ENCODE measurements around the gene SOST.

SOST gene

DNA sequence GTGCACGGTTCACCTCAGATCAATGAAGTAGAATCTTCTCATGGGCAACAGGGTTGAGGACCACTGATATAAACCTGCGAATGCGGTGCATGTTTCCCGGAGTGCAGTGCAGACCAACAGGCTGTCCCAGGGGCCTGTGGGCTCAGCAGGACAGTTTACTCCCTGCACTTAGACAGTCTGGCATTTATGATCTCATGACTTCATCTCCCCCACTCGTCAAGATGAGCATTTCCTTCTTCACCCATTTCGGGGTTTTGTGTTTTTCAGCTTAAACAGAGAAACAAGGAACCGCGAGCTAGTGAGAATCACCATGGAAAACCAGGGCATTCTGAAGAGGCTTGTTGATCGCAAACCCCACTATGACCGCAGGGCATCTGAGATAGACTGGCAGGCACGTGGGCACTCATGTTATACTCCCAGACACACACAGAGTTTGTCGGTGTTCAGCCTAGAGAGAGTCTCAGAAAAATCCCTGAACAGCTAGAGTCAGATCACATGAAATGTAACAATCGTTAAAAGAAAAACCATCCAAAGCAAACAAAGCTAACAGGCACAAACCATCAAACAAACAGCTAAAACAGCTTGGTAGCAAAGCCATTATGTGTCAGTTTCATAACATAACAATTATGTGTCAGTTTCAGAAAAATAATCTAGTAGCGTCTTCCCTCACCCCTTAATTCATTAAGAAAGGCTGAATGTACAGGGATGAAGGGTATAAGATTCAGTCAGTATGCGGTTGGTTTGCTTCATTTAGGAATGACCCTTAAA lies 24.5 kb upstream of the SOST start:
- DNase-seq (ENCODE audit: low spot score): no peak
- TF ChIP-seq, protein P1, sequence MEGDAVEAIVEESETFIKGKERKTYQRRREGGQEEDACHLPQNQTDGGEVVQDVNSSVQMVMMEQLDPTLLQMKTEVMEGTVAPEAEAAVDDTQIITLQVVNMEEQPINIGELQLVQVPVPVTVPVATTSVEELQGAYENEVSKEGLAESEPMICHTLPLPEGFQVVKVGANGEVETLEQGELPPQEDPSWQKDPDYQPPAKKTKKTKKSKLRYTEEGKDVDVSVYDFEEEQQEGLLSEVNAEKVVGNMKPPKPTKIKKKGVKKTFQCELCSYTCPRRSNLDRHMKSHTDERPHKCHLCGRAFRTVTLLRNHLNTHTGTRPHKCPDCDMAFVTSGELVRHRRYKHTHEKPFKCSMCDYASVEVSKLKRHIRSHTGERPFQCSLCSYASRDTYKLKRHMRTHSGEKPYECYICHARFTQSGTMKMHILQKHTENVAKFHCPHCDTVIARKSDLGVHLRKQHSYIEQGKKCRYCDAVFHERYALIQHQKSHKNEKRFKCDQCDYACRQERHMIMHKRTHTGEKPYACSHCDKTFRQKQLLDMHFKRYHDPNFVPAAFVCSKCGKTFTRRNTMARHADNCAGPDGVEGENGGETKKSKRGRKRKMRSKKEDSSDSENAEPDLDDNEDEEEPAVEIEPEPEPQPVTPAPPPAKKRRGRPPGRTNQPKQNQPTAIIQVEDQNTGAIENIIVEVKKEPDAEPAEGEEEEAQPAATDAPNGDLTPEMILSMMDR (IDR thresholded peaks at IDR 0.05; ENCODE audit: extremely low read depth, missing control alignments): no peak

DNA sequence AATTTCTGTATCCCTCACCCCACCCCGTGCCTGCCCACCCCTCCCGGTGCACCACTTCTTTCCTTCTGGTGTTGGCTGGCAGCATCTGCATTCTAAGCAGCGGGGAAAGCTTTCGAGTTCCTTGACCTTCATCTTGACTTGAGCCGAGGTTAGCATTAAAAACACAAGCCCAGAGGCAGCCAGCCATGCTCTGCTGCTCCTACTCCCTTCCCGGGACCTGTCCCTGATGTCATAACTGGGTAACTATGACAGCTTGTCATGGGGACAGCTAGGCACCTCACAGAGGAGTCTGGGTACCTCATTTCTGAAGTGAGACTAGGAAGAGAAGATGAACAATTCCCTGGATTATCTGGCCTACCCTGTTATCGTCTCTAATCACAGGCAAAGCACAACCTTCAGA lies 21.5 kb upstream of the SOST start, which contains the start of gene CFAP97D1:
Gene CFAP97D1, plus strand, starts transcription at position 301 of the 400 bp plus-strand sequence. Its CDS starts 28 bp downstream, at position 329.
- no peak for DNase-seq (ENCODE audit: low spot score)
- TF ChIP-seq, protein P1 (IDR thresholded peaks at IDR 0.05; ENCODE audit: extremely low read depth, missing control alignments): no peak

DNA sequence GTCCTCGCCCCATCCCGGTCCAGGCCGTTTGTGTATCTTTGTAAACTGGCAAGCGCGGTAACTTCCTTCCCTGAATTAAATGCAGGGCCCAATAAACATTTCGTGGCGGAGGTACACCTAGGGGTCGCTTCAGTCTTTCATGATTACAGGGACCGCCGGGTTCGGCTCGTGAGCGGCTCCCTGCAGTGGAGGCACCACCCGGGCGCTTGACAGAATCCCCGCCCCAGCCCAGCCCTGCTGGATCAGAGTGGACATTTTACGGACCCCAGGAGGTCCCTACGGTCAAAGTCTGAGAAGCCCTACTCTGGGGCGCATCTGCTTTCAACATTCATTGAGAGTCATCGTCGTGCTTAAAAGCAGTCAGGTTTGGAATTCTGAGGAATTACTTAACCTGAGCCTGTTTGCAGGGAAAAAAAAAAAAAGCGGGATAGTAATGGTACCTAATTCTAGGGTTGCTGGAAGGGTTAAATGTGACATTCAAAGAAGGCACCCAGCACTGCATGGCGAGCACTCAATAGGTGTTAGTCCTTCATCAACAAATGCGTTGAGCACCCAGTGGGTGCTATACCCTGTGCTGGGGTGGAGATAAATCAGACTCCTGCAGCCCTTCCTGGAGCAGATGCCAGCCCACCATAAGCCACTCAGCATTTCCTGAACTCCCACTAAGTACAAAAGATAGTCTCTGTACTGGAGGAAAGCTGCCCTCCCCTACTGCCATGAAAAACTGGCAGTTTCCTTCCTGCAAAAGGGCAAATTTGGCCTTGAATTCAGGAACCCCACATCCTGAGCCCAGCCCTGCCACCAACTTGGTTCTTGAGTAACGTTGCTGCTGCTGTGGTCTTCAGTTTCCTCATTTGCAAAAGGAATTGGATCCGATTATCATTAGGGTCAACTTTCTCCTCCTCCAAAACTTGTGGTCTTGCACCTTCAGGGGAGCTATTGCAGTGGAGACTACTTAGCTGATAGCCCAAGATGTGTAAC lies 20.8 kb upstream of the SOST start:
- no peak for DNase-seq (ENCODE audit: low spot score)
- TF ChIP-seq, protein P1 (IDR thresholded peaks at IDR 0.05; ENCODE audit: extremely low read depth, missing control alignments): no peak

DNA sequence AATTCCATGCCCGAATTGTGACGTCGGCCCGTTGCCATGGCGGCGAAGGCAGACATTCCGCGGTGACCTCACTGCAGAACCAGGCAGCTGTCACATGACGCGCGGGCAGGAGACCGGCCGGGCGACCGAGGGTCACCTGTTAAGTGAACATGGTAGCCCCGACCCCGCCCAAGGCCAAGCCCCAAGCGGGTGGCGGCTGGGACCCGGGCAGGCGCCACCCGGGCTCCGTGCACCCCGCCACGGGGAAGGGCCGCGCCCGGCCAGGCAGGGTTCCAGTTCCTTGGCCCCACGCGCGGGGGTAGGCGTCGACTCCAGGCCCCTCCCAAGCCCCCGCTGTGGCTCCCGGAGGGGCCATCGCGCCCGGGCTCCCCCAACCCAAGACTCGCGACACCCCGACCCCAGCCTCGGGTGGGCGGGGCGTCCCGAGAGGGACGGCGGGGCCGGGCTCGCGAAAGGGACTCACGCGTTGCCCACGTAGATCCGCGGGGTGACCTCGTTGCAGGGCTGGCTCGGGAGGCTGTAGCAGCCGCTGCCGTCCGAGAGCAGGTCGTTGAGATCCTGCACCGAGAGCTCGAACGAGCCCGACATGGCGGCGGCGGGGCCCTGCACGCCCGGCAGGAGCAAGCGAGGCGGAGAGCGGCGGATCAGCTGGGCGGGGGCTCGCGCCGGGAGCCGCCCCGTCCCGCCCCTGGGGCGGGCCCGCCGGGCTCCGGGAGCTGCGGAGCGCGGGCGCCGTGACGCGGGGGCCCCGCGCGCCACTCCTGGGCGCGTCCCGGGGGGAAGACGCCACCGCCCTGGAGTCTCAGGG lies 19.9 kb upstream of the SOST start, which contains the start of gene DUSP3:
Gene DUSP3, minus strand, starts transcription at position 641 of the 808 bp plus-strand sequence. Its CDS starts 53 bp downstream, at position 588.
- peak; percentile 97 for DNase-seq (ENCODE audit: low spot score)

DNA sequence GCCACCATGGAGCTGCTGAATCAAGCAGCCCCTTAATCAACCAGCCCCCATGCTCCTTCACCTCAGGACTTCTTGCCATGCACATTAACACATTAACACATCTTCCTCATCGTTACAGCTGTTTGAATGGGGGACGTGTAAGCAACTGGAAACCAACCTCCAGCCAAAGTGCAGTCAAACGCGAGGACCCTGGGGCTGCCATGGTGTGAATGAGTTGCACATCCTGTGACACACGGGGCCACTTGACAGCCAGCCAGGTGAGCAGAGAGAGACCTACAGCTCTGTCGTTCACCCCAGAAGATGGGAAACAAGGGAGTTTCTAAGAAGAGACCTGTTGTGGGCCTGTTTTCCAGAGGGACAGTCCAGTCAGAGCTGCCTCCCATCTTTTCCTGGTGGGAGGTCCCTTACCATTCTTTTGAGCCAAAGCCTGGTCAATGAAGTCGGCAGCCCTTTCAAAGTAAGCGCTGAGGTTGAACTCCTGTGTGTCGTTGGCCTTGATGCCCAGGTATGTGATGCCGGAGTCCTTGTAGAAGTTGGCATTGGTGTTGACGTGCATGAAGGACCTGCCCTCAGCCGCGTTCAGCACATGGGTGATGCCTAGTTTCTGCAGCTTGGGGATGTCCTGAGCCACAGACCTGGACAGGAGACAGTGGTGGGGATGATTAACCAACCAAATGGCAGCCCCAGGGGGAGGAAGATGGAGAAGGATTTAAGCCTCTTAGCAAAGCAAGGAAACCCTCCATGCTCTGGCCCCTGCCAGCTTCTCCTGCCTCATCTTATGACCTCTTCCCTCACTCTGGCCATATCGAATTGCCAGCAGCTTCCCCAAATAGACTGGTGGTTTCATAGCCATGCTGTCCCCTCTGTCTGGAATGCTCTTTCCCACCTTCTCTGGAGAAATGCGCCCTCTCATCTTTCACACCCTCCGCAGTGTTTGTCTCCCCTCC lies 16.0 kb upstream of the SOST start:
- no peak for DNase-seq (ENCODE audit: low spot score)
- TF ChIP-seq, protein P1 (IDR thresholded peaks at IDR 0.05; ENCODE audit: extremely low read depth, missing control alignments): no peak

More for the DNA sequence above, 19.9 kb upstream of the SOST start, which contains the start of gene DUSP3:
- TF ChIP-seq, protein P1 (IDR thresholded peaks at IDR 0.05; ENCODE audit: extremely low read depth, missing control alignments): no peak

Measured in GM20000 (cell line).